Activated CD8-positive, alpha-beta memory T cell treated with anti-CD3 and anti-CD28 coated beads for 24 hours (primary cell): Measurements from ENCODE around the gene FBH1.
"Not testable (repeated sequence)": the region's sequence is repeated elsewhere in the genome, so short reads cannot be mapped to it uniquely, and the experiment has no call there.

Source experiments
- DNase-seq: peaks from one replicate; pipeline ENCODE4 v3.0.0-alpha.2; 2020

The FBH1 gene

DNA sequence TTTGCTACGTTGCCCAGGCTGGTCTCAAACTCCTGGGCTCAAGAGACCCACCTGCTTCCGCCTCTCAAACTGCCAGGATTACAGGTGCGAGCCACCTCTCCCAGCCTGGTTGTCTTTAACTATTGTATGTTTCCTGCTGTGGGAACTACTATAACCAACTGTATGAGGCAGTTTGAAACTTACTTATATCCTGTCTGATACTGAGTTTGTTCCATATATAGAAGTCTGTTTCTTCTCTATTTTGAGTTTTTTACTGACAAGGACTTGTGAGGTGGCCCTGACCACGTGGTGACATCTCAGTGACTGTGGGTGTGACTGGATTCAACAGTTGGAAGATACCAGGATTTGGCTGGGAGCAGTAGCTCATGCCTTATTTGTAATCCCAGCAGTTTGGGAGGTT lies 14.2 kb downstream of the FBH1 start:
- DNase-seq: no peak

DNA sequence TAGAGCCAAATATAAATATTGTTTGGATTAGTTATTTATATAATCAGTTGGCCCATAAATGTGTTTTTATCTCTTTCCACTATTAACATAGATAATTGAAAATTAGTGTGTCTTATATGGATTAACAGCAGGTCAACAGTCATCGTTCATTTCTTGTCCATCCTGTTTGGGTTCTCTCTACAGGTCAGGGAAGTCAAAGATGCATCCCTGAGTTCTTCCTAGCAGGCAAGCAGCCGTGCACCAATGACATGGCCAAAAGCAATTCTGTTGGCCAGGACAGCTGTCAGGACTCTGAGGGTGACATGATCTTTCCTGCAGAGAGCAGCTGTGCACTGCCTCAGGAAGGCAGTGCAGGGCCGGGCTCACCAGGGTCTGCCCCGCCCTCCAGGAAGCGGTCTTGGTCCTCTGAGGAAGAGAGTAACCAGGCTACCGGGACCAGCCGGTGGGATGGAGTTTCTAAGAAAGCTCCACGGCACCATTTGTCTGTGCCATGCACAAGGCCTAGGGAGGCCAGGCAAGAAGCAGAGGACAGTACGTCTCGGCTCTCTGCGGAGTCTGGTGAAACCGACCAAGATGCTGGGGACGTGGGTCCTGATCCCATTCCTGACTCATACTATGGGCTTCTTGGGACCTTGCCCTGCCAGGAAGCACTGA lies 15.9 kb downstream of the FBH1 start:
- no peak for DNase-seq

DNA sequence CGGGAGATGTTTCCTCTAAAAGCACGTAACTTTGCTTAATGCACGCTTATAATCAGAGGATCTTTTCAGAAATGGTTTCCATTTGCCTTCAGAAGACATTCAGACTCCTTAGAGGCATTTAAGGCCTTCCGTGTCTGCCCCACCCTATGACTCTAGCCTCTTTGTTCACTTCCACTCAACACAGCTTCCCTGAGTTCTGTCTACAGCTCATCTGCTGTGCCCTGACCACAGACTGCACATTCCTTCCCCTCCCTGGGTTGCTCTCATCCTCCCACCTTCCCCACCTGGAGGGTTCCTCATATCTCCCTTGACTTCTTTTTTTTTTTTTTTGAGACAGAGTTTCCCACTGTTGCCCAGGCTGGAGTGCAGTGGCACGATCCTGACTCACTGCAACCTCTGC lies 16.6 kb downstream of the FBH1 start:
- DNase-seq: no peak

DNA sequence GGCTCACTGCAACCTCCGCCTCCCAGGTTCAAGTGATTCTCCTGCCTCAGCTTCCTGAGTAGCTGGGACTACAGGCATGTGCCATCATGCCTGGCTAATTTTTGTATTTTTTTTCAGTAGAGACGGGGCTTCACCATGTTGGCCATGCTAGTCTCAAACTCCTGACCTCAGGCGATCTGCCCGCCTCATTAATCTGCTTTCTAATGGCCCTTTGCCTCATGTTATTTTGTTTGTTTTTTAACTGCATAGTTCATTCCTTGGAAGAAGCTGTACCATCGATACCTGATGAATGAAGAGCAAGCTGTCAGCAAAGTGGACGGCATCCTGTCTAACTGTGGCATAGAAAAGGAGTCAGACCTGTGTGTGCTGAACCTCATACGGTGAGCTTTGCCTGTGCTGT lies 18.6 kb downstream of the FBH1 start:
- DNase-seq: not testable (repeated sequence)

DNA sequence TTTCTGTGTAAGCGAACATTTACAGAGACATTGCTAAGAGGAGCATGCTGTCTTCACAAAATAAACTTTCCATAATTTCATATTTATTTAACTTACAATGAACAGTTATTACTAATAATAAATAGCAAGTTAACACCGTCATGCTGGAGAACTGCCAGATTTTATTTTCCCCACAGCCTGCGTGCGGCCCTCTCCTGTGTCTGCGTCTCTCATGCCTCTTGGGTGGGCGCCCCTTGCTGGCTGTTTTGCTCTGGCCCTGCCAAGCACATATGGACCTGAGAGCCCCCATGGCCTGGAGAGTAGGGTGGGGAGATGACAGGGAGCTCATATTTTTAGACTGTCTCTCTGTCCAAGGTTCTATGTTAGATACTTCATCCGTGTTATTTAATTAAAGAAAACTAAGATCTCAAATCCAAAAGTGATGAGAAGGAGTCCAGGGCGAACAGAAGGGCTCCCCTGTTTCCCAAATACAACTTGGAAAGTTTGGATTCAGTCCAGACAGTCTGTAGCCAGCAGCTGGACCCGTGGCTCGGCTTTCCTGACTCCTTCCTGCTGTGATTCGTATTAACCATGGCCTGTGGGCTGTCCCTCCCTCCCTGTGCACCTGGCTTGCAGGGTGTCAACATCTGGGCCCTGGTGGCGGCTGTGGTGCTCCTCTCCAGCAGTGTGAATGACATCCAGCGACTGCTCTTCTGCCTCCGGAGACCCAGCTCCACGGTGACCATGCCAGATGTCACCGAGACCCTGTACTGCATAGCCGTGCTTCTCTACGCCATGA lies 20.5 kb downstream of the FBH1 start:
- no peak for DNase-seq

DNA sequence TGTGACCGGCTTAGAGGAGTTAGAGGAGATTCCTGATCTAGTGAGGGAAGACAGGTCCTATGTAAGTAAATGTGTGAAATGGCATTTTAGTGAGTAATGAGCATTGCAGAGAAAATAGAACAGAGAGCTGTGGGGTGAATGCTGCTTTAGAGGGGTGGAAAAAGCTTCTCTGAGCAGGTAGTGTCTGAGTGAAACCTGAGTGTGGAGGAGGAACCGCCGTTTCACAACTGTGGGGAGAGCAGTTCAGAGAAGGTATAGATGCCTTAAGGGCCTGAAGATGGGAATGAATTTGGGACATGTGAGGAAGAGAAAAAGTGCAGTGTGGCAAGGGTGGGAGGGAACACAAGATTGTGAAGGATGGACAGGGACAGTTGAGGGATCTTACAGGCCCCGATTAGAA lies 21.6 kb downstream of the FBH1 start:
- no peak for DNase-seq

DNA sequence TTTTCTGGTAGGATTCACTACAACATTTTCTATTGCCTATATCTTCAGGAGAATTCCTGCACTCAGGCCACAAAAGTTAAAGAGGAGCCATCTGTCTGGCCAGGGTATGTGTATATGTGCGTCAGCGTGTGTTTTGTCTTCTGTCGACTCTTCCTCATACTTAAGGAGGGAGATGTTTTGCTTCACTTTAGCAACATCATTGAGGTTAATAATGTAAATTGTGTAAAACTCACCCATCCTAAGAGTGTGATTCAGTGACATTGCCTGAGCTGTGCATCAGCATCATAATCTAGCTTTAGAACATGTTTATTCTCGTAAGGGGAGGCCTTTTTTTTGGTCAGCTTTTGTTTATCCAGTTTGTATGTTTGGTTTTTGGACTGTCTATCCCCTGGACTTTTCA lies 23.7 kb downstream of the FBH1 start:
- DNase-seq: no peak

DNA sequence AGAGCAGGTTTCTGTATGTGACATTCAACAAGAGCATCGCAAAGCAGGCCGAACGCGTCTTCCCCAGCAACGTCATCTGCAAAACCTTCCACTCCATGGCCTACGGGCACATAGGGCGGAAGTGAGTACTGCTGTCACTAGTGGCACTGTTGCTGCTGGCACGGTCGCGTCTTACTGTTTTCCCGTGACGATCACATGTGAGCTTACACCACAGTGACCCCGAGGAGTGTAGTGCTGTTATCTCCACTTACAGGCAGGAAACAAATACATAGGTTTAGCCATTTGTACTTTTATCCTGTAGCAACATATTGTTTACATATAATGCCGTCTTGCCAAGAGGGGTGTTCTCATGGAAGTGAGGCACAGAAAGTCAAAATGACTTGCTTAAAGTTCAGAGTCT lies 25.4 kb downstream of the FBH1 start:
- DNase-seq: no peak

DNA sequence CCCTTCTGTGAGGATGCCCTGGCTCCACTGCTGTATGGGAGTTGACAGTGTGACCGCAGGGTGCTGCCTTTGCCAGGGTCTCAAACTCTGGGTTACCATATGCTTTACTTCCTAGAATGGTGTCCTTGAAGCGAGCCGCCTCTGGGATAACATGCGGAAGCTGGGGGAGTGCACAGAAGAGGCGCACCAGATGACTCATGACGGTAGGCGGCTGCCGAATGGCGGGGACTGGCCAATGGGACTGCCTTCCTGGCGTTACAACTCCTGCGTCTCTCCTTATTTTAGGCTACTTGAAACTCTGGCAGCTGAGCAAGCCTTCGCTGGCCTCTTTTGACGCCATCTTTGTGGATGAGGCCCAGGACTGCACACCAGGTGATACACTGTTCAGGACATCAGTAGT lies 27.3 kb downstream of the FBH1 start:
- no peak for DNase-seq

DNA sequence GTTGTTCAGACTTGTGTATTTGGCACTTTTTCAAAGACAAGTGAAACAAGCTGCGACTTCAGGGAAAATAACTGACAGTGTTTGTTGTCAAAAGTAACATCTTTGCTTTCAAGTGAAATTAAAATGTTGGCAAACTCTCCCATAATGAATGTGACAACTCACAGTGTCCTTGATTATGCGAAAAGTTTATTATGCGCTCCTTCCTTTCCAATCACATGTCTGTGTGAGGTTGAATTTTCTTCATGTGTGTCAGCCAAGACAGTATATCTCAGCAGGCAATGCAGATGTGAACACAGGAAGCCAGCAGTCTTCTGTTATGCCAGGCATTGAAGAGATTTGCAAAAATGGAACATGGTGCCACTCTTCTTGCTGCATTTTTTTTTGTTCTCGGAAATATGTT lies 28.7 kb downstream of the FBH1 start:
- no peak for DNase-seq

DNA sequence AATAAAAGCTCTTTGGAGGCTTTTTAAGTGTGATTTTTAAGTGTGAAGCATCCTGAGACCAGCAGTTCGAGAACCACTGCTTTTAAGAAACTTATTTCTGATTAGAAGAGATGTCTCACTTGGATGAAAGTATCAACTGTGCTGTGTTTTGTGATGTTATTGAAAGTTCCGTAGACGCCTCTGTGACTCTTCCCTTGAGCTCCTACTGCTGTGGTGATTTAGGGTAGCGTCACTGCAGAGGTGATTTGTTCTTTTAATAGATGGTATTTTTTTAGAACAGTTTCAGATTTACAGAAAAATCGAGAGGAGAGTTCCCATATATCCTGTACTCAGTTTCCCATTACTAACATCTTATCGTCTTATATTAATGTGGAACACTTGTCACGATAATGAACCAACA lies 29.5 kb downstream of the FBH1 start:
- DNase-seq: no peak

DNA sequence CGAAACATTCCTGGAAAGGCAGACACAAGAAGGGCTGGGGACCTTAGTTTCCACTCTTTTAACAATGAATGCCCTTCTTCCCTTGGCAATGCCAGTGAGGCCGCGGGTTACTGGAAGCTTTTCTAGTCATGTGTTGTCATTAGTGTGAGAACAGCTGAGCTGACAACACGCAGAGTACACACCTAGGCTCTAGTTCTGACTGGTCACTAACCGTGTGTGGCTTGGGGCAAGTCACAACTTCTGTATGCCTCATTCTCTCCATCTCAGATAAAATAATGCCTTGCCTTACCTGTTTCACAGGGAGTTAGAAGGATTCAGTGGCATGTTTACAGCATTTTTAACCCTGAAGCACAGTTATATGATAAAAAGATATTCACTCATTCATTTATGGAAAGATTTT lies 31.7 kb downstream of the FBH1 start:
- DNase-seq: no peak

DNA sequence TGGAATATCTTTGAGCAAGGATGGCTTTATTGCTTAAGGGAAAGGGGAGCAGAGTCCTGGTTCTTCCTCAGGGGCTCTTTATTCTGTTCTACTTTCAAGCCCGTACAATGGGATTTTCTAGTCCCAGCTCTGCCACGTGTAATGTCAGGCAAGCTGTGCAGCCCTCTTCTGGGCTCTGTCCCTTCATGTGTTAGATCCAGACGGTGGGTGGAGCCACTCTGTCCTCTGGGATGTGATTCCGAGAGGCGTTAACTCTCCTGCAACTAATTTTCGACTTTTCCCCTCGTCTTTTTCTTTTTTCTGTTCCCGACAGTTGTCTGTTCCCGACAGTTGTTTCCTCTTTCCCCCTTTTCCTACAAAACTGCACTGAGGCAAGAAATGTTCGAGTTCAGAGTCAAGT lies 34.8 kb downstream of the FBH1 start:
- no peak for DNase-seq

DNA sequence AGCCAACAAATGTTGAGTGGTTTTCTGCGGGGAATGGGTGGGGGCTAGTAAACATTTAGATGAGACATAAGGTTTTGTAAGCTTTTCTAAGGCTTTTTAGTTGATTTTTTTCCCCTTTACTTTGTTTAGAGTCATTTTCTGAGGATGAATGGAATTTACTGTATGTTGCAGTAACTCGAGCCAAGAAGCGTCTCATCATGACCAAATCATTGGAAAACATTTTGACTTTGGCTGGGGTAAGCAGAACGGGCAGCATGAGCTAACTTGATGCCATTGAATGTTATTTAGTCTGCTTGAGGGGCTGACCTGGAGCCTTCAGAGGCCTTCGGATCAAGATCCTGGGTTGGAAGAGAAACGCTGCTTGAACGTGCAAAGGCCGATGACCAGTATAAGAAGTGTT lies 37.3 kb downstream of the FBH1 start:
- DNase-seq: no peak

DNA sequence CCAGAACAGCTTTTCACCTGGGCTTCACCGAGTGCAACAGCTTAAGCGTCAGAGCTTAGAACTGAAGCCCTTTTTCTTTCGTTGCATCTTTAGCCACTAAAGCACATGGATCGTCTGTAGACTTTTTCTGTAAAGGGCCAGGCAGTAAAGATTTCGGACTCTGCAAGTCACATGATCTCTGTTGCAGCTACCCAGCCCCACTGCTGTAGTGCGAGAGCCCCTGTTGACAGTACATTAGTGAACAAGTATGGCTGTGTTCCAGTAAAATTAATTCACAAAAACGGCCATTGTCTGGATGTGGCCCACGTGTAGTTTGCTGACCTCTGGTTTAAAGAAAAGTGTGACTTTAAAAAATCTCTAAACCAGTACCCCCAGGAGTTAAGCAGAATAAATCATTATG lies 39.4 kb downstream of the FBH1 start:
- no peak for DNase-seq

DNA sequence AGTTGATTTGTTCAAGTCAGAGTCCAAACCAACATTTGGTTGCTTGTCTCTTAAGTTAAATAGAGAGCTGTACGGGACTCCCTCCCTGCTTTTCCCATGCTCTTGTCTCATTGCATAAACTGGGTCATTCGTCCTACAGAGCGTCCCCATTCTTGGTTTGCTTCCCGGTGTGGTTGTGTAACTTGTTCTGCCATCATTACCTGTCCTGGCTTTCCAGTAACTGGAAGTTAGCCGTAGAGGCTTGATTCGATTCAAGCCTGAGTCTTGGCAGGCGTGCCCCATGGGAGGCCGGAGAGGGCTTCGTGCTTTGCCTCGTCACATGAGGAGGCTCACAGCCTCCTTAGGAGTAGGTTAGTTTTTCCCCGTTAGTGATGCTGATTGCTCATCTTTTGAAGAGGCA lies 40.2 kb downstream of the FBH1 start:
- no peak for DNase-seq

DNA sequence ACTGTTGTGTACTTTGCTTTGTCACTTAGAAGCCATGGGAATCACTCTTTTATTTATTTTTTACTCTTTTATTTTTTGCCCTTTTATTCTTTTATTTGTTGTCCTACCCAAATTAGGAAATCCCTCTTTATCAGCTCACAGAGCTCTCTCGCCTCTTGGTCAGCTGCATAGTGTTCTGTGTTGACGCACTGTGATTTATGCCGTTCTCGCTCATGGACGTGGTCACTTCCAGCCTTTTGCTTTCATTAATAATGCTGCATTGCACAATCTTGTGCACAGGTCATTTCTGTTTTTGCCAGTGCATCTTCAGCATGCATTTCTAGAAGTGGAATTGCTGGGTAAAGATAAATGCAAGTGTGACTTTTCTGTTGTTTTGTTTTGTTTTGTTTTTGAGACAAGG lies 42.3 kb downstream of the FBH1 start:
- DNase-seq: no peak

DNA sequence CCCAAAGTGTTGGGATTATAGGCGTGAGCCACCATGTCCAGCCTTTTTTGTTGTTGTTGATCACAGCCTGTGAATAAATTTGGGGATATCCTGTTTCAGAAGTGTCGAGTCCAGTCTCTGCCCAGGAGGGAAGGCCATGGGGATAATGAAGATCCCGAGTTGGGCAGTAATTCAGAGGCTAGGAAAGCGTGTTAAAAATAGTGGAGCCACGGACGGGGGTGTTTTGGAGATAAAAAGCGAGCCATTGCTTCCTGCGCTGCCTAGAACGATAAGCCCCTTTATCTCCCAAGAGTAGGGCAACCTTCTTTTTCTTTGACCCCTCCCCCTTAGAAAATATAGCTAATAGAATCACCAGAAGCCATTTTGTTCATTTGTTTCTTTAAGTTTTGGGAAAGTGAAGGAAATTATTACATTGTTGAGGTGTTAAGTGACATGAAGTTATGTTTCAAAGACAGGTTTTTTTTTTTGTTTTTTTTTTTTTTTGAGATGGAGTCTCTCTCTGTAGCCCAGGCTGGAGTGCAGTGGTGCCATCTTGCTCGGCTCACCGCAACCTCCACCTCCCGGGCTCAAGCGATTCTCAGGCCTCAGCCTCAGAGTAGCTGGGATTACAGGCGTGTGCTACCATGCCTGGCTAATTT lies 44.0 kb downstream of the FBH1 start:
- DNase-seq: no peak

DNA sequence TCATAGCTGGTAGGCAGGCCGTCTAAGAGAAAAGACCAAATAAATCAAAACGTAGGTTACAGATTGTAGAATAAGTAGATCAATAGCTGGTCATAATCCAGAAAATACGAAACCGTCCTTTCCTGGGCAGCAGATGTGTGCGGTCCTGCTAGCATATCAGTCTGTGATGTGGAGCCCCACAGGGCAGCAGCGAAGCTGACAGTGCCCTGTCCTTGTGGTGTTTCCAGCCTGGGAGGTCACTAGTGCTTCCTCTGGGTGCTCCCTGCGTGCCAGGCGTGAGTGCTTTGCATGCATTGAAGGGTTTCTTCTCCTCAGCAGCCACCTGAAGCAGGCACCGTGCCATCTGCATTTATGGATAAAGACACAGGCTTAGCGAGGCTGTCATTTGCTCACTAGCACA lies 45.6 kb downstream of the FBH1 start:
- DNase-seq: no peak

DNA sequence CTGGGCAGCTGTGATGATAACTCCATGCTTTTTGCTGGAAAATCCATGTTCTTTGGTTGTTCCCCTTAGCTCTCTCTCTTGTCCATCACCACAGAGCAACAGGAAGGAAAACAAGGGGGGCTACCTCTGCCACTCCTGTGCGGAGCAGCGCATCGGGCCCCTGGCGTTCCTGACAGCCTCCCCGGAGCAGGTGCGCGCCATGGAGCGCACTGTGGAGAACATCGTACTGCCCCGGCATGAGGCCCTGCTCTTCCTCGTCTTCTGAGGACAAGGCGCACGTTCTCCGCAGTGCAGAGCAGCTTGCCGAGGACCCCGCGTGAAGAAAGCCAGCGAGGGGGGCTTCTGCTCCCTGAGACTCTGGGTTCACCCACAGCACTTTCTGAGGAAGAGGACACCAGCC lies 47.0 kb downstream of the FBH1 start:
- no peak for DNase-seq

DNA sequence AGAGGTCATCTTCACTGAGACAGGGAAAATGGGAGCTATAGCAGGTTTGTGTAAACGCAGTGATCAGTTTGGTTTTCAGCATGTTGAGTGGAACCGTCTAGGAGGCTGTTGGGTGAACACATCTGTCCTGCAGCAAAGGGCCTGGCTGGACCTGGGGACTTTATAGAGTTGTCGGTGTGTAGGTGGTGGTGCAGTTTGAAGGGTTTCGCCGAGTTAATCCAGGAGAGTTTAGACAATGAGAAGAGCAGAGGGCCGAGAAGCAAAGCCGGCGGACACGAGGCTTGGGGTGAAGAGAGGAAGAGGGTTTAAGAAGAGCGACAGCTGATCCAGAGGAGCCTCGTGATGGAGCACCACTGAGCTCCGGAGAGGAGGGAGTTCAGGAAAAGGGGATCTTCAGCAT lies 48.2 kb downstream of the FBH1 start:
- DNase-seq: no peak

DNA sequence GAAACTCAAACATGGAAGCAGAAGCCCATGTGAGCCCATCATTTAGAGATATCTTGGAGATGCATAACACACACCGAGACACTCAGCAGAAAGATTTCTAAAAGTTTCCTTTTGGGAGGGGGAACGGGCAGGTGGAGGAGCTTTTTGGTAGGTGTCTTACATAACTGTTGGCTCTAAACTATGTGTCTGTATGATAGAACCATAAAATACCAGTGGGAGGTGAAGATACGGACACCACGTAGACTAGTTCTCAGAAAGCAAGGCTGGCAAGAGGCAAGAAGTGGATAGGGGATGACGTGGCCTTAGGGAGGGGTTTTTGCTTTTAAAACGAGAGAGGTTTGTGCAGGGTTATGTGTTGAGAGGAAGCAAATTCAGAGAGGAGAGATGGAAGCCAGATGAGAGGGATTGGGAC lies 50.8 kb downstream of the FBH1 start:
- DNase-seq: no peak

DNA sequence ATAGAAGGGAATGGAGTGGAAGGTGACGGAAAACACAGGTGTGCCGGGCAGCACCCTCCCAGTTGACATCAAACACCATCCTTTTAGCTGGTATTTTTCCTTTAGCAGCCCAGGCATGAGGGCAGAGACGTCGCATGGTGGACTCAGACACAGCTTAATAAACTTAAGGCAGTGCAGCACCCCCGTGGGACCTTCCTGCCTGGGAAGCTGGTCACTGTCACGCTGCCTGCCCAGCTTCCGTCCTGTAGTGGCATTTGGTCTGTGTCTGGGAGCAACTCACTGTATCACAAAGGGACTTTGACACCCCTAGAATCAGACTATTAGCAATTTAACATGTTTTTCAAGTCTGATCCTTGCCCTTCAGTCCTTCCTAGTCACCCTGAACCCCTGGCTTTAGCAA lies 51.5 kb downstream of the FBH1 start:
- DNase-seq: no peak

DNA sequence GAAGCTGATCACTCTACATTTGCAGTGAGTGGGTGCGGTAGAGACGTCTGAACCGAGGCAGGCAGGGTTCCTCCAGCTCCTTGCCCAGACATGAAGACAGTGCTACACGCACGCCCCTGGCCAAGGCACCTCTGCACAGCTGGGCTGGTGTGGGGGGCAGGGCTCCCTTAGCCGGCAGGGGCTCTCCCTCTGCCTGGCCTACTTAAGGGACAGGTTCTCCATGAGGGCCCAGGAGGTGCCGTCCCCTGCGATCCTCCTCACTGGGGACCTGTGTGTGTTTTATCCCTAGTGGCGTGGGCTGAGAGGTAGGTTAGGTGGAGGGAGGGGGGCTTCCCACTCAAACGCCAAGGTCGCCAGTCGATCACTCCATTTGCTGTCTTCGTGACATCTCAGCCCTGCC lies 52.0 kb downstream of the FBH1 start:
- DNase-seq: no peak

DNA sequence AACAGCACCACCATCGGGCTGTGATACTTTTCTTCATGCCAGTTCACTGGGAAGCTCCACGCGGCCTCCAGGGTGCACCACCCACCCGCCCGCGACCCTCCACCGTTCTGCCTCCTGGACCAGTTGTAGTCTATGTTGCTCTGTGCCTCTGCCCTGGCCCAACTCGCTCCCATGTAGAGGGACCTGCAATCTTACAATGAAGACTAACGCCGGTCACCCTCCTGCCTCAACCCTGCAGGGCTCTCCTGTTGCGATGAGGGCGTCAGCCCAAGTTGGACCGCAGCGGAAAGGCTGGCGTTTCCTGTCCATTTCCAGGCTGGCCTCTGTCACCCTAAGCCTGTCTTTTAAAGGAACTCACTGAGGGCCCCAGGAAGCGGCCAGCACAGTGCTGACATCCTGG lies 52.4 kb downstream of the FBH1 start:
- DNase-seq: no peak
